ENCODE results near the gene RHEBL1.

DNA sequence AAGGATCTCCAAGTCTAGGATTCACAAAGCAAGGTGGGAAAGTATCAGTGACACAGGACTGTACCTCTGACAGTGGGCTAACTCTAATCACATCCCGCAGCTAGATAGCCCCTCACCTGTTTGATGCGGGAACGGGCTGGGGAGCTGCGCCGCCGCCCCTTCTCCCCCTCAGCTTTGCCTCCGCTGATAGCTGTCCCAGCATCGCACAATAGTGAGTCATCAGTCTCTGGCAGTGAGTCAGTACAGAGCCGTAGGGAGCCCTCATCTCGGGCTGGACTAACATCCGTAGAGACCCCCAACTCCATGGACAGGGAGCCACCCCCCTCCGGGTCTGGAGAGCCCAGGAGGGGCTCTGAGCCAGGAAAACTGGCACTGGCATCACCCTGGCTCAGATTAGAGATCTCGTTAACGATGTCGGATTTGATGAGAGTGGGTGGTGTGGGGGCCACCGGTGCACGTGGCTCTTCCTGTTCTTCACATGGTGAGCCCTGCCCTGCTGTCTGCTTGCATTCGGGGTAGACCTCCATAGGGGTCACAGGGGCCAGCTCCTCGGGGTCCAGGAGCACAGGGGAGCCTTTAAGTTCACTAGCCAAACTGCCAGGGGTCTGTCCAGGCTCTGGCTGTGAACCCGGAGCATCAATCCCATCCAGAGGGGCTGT, 20.1 kb downstream of the RHEBL1 start:
- TF ChIP-seq CTCF (IDR thresholded peaks at IDR 0.05; ENCODE audit: low read length) = no peak
- TF ChIP-seq EZH2 (optimal IDR thresholded peaks at IDR 0.05; ENCODE audit: low read depth, low read length) = no peak
- TF ChIP-seq EZH2phosphoT487 (IDR thresholded peaks at IDR 0.05; ENCODE audit: low read length) = no peak
